ENCODE measurements around the gene CD47.

Gene CD47

GRCh38 chr3:108091498-108092250, 843 bp upstream of the CD47 start:
- DNase-seq = peak in 4 of 5 experiments; percentile 4 to 66 (median 28)

- DNase-seq = peak; percentile 11 to 76 (median 53)
Measured at GRCh38 chr3:108090049-108090700, 656 bp downstream of the CD47 start.

- DNase-seq = no peak
Measured at GRCh38 chr3:108089579-108089978, 1.3 kb downstream of the CD47 start.

GRCh38 chr3:108088697-108089096, 2.1 kb downstream of the CD47 start:
- peak in 2 of 5 experiments; percentile 53 to 91 for DNase-seq

GRCh38 chr3:108088146-108088545, 2.7 kb downstream of the CD47 start:
- no peak for DNase-seq

GRCh38 chr3:108086653-108087052, 4.2 kb downstream of the CD47 start:
- no peak for DNase-seq

- DNase-seq = no peak
Measured at GRCh38 chr3:108085810-108086350, 5.0 kb downstream of the CD47 start.

GRCh38 chr3:108085370-108085769, 5.5 kb downstream of the CD47 start:
- DNase-seq = no peak

- DNase-seq = peak in 1 of 5 experiments; percentile 35
Measured at GRCh38 chr3:108079877-108080276, 11.0 kb downstream of the CD47 start.

GRCh38 chr3:108079043-108079442, 11.8 kb downstream of the CD47 start:
- no peak for DNase-seq

GRCh38 chr3:108076564-108076963, 14.3 kb downstream of the CD47 start:
- DNase-seq = no peak

GRCh38 chr3:108073764-108074431, 16.9 kb downstream of the CD47 start:
- no peak for DNase-seq

GRCh38 chr3:108071368-108071767, 19.5 kb downstream of the CD47 start:
- DNase-seq = no peak

- no peak for DNase-seq
Measured at GRCh38 chr3:108070356-108070755, 20.5 kb downstream of the CD47 start.

- no peak for DNase-seq
Measured at GRCh38 chr3:108067768-108068167, 23.1 kb downstream of the CD47 start.

- no peak for DNase-seq
Measured at GRCh38 chr3:108065096-108065495, 25.7 kb downstream of the CD47 start.

- no peak for DNase-seq
Measured at GRCh38 chr3:108064293-108064887, 26.4 kb downstream of the CD47 start.

- DNase-seq = no peak
Measured at GRCh38 chr3:108062051-108062450, 28.8 kb downstream of the CD47 start.

- no peak for DNase-seq
Measured at GRCh38 chr3:108060331-108060730, 30.5 kb downstream of the CD47 start.

GRCh38 chr3:108055931-108056330, 34.9 kb downstream of the CD47 start:
- no peak for DNase-seq

- DNase-seq = no peak
Measured at GRCh38 chr3:108054935-108055334, 35.9 kb downstream of the CD47 start.

- DNase-seq = no peak
Measured at GRCh38 chr3:108053483-108053882, 37.3 kb downstream of the CD47 start.

GRCh38 chr3:108053067-108053466, 37.8 kb downstream of the CD47 start:
- DNase-seq = no peak

Data from T-helper 2 cell (primary cell).